Skeletal muscle tissue (tissue), 4 donors: ENCODE data around the gene FCHSD2. TPM values are rescaled to one million over a fixed set of nuclear protein-coding genes. Genes with fewer than 3 reads are reported as not detected.

ENCODE experiments used
- H3K27ac ChIP-seq: one replicate; pipeline ENCODE4 v1.7.0; 2013; ENCODE audit warnings: mild to moderate bottlenecking, low read depth, low read length, inconsistent platforms
- H3K27me3 ChIP-seq, 3 donors: one replicate each; pipeline ENCODE4 v1.7.0; 2013; ENCODE audit warnings: low read length in 3 of 3; ENCODE audit not compliant: control insufficient read depth in 3 of 3, insufficient read depth in 3 of 3
- H3K36me3 ChIP-seq, 3 donors: one replicate each; pipeline ENCODE4 v1.7.0; 2013; ENCODE audit warnings: low read length in 3 of 3; ENCODE audit not compliant: control insufficient read depth in 3 of 3, insufficient read depth in 3 of 3
- H3K4me1 ChIP-seq, 3 donors: one replicate each; pipeline ENCODE4 v1.7.0; 2013; ENCODE audit warnings: low read length in 3 of 3, mild to moderate bottlenecking in 3 of 3; ENCODE audit not compliant: control insufficient read depth in 3 of 3, insufficient read depth in 3 of 3
- H3K4me3 ChIP-seq, 3 donors: one replicate each; pipeline ENCODE4 v1.7.0; 2013; ENCODE audit warnings: low read length in 3 of 3
- H3K9ac ChIP-seq, 3 donors: one replicate each; pipeline ENCODE4 v1.7.0; 2013; ENCODE audit warnings: low read length in 3 of 3, mild to moderate bottlenecking in 3 of 3, moderate library complexity in 2 of 3, low read depth in 1 of 3
- H3K9me3 ChIP-seq, 3 donors: one replicate each; pipeline ENCODE4 v1.7.0; 2013; ENCODE audit warnings: low read length in 3 of 3; ENCODE audit not compliant: control insufficient read depth in 3 of 3
- total RNA-seq: library from RNA; depleted of rRNA; stranded (reverse); fragments of >200 nt; gene quantifications from one replicate; pipeline ENCODE4 v1.2.3, GENCODE V29; 2014
- donor health status: Osteomylitis.

Gene FCHSD2
- total RNA-seq, 1 donor from 2014 or later, result 19.8 TPM

DNA sequence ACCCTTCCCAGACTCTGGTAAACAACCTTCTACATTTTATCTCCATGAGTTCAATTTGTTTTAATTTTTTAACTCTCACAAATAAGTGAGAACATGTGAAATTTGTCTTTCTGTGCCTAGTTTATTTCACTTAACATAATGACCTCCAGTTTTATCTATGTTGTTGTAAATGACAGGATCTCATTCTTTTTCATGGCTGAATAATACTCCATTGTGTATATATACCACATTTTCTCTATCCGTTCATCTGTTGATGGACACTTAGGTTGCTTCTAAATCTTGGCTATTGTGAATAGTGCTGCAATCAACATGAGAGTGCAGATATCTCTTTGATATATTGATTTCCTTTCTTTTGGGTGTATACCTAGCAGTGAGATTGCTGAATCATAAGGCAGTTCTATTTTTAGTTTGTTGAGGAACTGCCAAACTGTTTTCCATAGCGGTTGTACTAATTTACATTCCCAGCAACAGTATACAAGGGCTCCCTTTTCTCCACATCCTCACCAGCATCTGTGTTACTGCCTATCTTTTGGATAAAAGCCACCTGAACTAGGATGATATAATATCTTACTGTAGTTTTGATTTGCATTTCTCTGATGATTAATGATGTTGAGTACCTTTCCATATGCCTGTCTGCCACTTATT lies 234.0 kb downstream of the FCHSD2 start:
- H3K27ac ChIP-seq, result no peak overlapping the region
- no peak overlapping the region for H3K4me3 ChIP-seq
- H3K4me1 ChIP-seq, result no peaks in the 10 kb centered on the region
- H3K9me3 ChIP-seq, result peaks cover 0 to 3% (median 0%) of the 10 kb centered on the region in 3 donors
- no peaks in the 10 kb centered on the region for H3K36me3 ChIP-seq
- no peak overlapping the region for H3K9ac ChIP-seq
- H3K27me3 ChIP-seq, result no peaks in the 10 kb centered on the region

DNA sequence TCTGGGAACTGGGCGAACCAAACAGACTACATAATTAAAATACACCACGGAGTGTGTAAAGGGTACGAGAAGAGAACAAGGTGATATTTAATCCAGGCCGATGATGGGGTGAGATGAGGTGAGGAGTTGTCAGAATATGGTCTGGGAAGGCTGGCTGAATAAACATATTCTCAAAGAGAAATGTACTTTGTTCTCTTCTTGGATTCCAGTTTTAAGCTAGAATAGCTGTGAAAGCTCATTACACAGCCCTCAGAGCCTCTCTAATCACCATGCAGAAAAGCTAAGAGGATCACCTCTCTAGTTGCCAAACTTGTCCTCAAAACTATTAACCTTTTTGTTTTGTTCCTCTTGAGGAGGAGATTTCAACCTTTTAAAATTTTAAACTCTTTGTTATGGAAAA lies 238.1 kb downstream of the FCHSD2 start:
- H3K9ac ChIP-seq, result no peak overlapping the region
- H3K36me3 ChIP-seq, result peaks cover 0 to 2% (median 0%) of the 10 kb centered on the region in 3 donors

DNA sequence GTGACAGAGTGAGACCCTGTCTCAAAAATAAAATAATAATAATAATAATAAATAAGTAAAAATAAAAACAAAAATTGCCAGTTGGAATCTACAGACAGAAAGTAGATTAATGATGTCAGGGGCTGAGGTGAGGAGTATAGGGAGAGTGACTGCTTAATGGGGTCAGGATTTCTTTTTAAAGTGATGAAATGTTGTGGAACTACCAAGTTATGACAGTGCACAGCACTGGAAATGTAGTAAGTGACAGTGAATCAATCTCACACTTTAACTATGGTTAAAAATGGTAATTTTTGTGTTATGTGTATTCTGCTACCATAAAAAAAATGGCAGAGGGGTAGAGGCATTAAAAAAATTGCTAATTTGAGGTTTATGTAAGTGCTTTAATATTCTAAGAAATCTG lies 240.7 kb downstream of the FCHSD2 start:
- Histone ChIP-seq H3K4me3 (no peak overlapping the region), H3K27me3 (no peaks in the 10 kb centered on the region), H3K4me1 (no peaks in the 10 kb centered on the region), H3K36me3 (peaks cover 0 to 2% (median 0%) of the 10 kb centered on the region in 3 donors), H3K27ac (no peak overlapping the region), H3K9ac (no peak overlapping the region), H3K9me3 (no peaks in the 10 kb centered on the region)

More for the DNA sequence above, 238.1 kb downstream of the FCHSD2 start:
- Histone ChIP-seq H3K9me3 (no peaks in the 10 kb centered on the region), H3K27me3 (no peaks in the 10 kb centered on the region), H3K27ac (no peak overlapping the region), H3K4me1 (no peaks in the 10 kb centered on the region), H3K4me3 (no peak overlapping the region)

DNA sequence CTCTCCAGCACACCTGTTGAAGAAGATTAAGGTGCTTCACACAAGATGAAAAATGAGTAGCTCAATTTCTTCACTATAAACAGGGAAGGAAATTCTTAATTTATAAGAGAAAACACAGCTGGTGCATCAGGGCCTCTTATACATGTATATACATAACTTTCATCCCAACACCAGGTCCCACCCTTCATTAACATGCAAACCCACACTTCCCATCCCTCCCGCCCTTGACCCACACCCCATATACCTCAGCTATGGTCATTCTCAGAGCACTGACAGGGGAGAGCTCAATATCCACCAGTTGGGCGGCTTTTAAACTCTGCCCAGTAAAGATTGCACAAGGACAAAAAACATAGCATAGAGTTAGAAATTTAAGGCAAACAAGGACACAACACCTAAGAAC lies 242.1 kb downstream of the FCHSD2 start:
- Histone ChIP-seq H3K27me3 (no peaks in the 10 kb centered on the region), H3K9ac (no peak overlapping the region), H3K4me1 (no peaks in the 10 kb centered on the region), H3K9me3 (no peaks in the 10 kb centered on the region), H3K36me3 (peaks cover 0 to 2% (median 0%) of the 10 kb centered on the region in 3 donors), H3K27ac (no peak overlapping the region), H3K4me3 (no peak overlapping the region)

DNA sequence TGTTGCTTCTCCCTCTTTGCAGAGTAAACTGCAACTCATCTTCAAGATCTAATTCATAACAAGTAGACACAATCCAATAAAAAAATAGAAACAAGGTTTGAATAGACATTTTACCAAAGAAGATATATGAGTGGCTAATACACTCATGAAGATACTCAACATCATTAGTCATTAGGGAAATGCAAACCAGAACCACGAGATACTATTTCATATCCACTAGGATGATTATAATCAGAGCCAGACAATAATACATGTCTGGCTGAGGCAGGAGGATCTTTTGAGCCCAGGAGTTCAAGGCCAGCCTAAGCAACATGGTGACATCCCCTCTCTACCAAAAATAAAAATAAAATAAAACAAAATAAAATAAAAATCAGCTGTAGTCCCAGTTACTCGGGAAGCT lies 242.9 kb downstream of the FCHSD2 start:
- Histone ChIP-seq H3K4me3 (no peak overlapping the region), H3K27ac (no peak overlapping the region), H3K4me1 (no peaks in the 10 kb centered on the region), H3K36me3 (peaks cover 0 to 2% (median 0%) of the 10 kb centered on the region in 3 donors), H3K9me3 (no peaks in the 10 kb centered on the region), H3K9ac (no peak overlapping the region), H3K27me3 (no peaks in the 10 kb centered on the region)

DNA sequence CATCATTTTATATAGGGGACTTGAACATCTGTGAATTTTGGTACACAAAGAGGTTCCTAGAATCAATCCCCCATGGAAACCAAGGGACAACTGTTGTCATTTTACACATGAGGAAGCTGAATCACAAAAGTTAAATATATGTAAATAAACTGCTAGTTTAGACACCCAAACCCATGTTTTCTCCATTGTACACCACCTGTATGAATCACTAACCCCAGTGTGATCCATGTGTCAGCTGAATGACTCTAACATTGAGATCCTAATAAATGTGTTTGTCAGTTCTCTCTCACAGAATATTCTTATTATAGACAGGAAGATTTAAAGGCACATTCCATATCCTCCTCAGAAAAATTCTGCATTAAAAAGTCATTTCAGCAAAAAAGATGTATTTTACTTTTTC lies 244.6 kb downstream of the FCHSD2 start:
- H3K27ac ChIP-seq, result no peak overlapping the region
- no peak overlapping the region for H3K9ac ChIP-seq
- no peaks in the 10 kb centered on the region for H3K27me3 ChIP-seq
- H3K4me3 ChIP-seq, result no peak overlapping the region
- H3K4me1 ChIP-seq, result no peaks in the 10 kb centered on the region
- H3K9me3 ChIP-seq, result no peaks in the 10 kb centered on the region
- peaks cover 0 to 2% (median 0%) of the 10 kb centered on the region in 3 donors for H3K36me3 ChIP-seq

DNA sequence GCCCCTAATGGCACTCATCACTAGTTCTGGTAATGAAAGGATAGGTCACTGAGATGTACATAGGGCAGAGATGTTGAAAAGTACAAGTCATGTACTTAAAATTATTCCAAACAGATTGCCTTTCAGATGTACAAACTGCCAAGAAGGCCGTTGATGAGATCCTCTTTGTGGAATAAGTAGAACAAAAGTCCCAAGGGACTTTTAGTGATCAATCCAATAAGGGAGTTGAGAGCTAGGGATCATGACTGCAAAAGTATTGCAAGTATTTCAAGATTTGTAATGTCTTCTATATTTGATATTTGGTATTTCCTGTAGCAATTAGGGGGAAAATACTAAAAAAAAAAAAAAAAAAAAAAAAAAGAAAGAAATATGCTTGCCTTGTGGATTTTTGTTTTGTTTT lies 245.7 kb downstream of the FCHSD2 start:
- no peak overlapping the region for H3K27ac ChIP-seq
- H3K9ac ChIP-seq, result no peak overlapping the region
- no peaks in the 10 kb centered on the region for H3K36me3 ChIP-seq
- H3K9me3 ChIP-seq, result no peaks in the 10 kb centered on the region
- no peaks in the 10 kb centered on the region for H3K27me3 ChIP-seq
- no peaks in the 10 kb centered on the region for H3K4me1 ChIP-seq
- no peak overlapping the region for H3K4me3 ChIP-seq

DNA sequence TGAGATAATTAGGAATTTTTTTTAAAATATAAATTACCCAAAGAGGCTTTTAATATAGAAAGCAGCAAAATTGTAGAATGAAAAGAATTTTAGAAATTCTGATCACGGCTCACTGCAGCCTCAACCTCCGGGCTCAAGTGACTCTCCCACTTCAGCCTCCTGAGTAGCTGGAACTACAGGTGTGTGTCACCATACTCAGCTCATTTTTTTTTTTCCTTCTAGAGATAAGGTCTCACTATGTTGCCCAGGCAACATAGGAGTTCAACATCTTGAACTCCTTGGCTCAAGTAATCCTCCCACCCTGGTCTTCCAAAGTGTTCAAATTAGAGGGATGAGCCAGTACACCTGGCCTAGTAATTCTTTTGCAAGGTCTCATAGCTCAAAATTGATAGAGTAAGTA lies 251.2 kb downstream of the FCHSD2 start:
- peaks cover 5 to 25% (median 20%) of the 10 kb centered on the region in 3 donors for H3K36me3 ChIP-seq

DNA sequence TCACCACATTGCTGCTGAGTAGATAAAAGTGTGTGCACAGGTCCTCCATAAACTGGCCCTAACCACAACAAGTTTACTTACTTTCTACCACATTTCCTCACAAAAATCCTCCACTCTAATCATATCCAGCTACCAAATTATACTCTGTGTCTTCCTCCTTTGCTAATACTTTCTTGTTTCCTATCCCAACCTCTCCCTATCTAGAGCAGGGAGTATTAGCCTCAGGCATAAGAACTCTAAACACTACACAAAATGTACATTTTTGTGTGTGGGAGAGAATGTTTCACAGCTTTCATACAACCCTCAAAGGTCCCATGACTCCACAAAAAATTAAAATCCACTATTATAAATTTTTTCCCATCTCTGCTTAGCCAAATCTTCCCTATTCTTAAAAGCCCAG lies 255.5 kb downstream of the FCHSD2 start:
- peaks cover 5 to 29% (median 25%) of the 10 kb centered on the region in 3 donors for H3K36me3 ChIP-seq
- H3K27me3 ChIP-seq, result no peaks in the 10 kb centered on the region
- H3K4me1 ChIP-seq, result no peaks in the 10 kb centered on the region
- H3K9ac ChIP-seq, result no peak overlapping the region
- no peak overlapping the region for H3K27ac ChIP-seq
- no peak overlapping the region for H3K4me3 ChIP-seq
- H3K9me3 ChIP-seq, result no peaks in the 10 kb centered on the region

More for the DNA sequence above, 251.2 kb downstream of the FCHSD2 start:
- Histone ChIP-seq H3K9me3 (no peaks in the 10 kb centered on the region), H3K27ac (no peak overlapping the region), H3K27me3 (no peaks in the 10 kb centered on the region), H3K4me1 (no peaks in the 10 kb centered on the region), H3K9ac (no peak overlapping the region), H3K4me3 (no peak overlapping the region)

DNA sequence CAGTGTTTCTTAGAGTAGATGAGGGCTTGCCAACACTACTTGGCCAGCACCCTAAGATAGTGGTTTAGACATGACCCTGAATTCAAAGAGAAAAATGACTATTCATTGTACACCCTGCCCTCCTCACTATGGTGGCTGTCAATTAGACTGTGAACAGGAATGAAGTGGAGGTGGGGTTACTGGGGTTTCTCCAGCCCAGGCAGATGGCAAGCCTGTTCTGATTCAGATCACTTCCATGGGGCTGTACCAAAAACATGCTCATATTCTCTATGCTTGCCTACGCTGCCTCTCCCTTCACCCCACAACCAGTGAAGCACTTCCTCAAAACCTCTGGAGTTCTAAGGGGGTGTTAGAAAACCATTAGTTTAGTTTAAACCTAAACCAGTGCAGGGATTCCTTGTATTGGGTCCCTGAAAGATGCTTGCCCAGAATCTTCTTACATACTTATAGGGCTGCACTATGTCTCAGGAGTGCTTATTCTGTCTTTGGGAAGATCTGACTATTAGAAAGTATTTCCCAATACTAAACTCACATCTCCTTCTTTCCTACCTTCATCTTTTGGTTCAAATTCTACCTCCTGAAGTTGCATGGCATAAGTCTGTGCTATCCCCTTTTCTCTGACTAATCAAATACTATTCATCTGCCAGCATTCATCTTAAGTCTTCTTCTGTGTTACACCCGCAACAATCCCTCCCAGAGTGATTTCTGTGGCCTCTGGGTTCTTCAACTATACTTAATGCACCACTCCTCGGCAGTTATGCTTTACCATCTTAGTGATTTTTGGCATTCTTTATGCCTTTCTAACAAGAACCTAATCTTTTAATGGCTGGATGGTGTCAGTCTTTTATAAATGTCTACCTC lies 256.1 kb downstream of the FCHSD2 start:
- Histone ChIP-seq H3K27ac (no peak overlapping the region), H3K9me3 (no peaks in the 10 kb centered on the region), H3K4me3 (no peak overlapping the region), H3K9ac (no peak overlapping the region), H3K4me1 (no peaks in the 10 kb centered on the region), H3K36me3 (peaks cover 5 to 29% (median 25%) of the 10 kb centered on the region in 3 donors), H3K27me3 (no peaks in the 10 kb centered on the region)
